Measurements from ENCODE around the gene ADGRG7.

Gene ADGRG7

GRCh38 chr3:100600181-100601042 is 9.0 kb upstream of the ADGRG7 start:
- no peak for DNase-seq

- DNase-seq: no peak
These were observed 6.6 kb upstream of the ADGRG7 start for GRCh38 chr3:100602506-100603444.

- no peak for DNase-seq
These were observed 5.9 kb upstream of the ADGRG7 start for GRCh38 chr3:100603469-100603868.

GRCh38 chr3:100605358-100605757 is 4.0 kb upstream of the ADGRG7 start:
- DNase-seq: no peak

- DNase-seq: no peak
These were observed 2.4 kb upstream of the ADGRG7 start for GRCh38 chr3:100606894-100607512.

GRCh38 chr3:100609963-100610362 is 562 bp downstream of the ADGRG7 start:
- no peak for DNase-seq

GRCh38 chr3:100611221-100611620 is 1.8 kb downstream of the ADGRG7 start:
- DNase-seq: no peak

- no peak for DNase-seq
These were observed 4.5 kb downstream of the ADGRG7 start for GRCh38 chr3:100613721-100614390.

- DNase-seq: no peak
These were observed 5.5 kb downstream of the ADGRG7 start for GRCh38 chr3:100614941-100615340.

- no peak for DNase-seq
These were observed 6.3 kb downstream of the ADGRG7 start for GRCh38 chr3:100615684-100616083.

- DNase-seq: no peak
These were observed 11.8 kb downstream of the ADGRG7 start for GRCh38 chr3:100621251-100621650.

- no peak for DNase-seq
These were observed 18.1 kb downstream of the ADGRG7 start for GRCh38 chr3:100627491-100627890.

GRCh38 chr3:100629421-100630127 is 20.2 kb downstream of the ADGRG7 start:
- no peak for DNase-seq

GRCh38 chr3:100630664-100631063 is 21.3 kb downstream of the ADGRG7 start:
- DNase-seq: no peak

GRCh38 chr3:100631236-100631635 is 21.8 kb downstream of the ADGRG7 start:
- no peak for DNase-seq

- DNase-seq: no peak
These were observed 25.3 kb downstream of the ADGRG7 start for GRCh38 chr3:100634493-100635272.

- DNase-seq: no peak
These were observed 25.9 kb downstream of the ADGRG7 start for GRCh38 chr3:100635273-100635701.

- no peak for DNase-seq
These were observed 27.8 kb downstream of the ADGRG7 start for GRCh38 chr3:100637197-100637631.

- DNase-seq: no peak
These were observed 31.2 kb downstream of the ADGRG7 start for GRCh38 chr3:100640633-100641032.

- no peak for DNase-seq
These were observed 32.2 kb downstream of the ADGRG7 start for GRCh38 chr3:100641471-100642032.

GRCh38 chr3:100645913-100646312 is 36.5 kb downstream of the ADGRG7 start:
- no peak for DNase-seq
